SK-MEL-5 (cell line): ENCODE data around the gene ARHGAP28. TPM values are rescaled to one million over a fixed set of nuclear protein-coding genes. Genes with fewer than 3 reads are reported as not detected.
"Not testable (repeated sequence)": the region's sequence is repeated elsewhere in the genome, so short reads cannot be mapped to it uniquely, and the experiment has no call there.

Experiments
- DNase-seq: peaks from one replicate; pipeline ENCODE4 v3.0.0-alpha.2; 2016; ENCODE audit warnings: low read depth, low spot score
- in situ Hi-C: cut with HindIII; loops from 2 replicates; pipeline ENCODE4 v1.10.0; 2016; ENCODE audit warnings: low sequenced_read_pairs, high pct_unique_total_duplicates, low pct_unique_long_range_greater_than_20kb
- total RNA-seq: library from RNA; depleted of rRNA; stranded (reverse); fragments of >200 nt; shearing (Covaris generic); gene quantifications from 2 replicates; pipeline ENCODE4 v1.2.3, GENCODE V29; 2014

The ARHGAP28 gene
- total RNA-seq, 1 experiment from 2014 or later, result 1.8 TPM

DNA sequence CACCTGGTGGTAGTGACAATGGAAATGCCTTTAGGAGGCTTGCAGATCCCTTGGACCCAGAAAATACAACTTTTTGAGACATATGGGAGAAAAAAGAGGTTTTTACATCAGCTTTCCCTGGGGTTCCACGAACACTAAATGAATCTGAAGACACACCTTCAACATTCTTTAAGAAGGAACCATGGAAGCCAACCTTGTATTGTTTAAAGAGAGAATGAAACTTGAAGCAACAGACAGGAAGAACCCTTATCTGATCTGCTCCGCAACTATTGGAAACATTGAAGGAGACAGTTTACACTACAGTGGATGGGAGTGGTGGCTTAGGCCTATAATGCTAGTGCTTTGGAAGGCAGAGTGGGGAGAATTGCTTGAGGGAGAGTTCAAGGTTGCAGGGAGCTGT is 197.6 kb downstream of the ARHGAP28 start:
- no peak for DNase-seq
- in situ Hi-C loops, result no loop called here

DNA sequence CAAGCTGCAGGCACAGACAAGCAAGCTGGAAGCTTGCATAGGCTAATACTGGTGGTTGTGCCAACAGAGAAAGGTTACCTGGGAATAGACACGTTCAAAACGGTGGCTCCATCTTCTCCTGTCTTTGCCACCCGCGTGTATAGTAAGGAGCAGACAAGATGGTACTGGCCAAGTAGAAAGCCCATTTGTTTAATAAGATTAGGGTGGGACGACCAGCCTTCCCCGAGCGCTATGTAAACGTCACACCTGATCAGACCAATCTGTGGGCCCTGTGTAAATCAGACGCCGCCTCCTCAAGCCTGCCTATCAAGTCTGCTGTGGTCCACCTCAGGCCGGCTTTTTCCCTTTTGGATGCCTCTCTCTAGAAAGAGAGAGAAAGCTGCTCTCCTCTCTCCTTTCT is 198.8 kb downstream of the ARHGAP28 start:
- in situ Hi-C loops, result no loop called here
- DNase-seq, result no peak

DNA sequence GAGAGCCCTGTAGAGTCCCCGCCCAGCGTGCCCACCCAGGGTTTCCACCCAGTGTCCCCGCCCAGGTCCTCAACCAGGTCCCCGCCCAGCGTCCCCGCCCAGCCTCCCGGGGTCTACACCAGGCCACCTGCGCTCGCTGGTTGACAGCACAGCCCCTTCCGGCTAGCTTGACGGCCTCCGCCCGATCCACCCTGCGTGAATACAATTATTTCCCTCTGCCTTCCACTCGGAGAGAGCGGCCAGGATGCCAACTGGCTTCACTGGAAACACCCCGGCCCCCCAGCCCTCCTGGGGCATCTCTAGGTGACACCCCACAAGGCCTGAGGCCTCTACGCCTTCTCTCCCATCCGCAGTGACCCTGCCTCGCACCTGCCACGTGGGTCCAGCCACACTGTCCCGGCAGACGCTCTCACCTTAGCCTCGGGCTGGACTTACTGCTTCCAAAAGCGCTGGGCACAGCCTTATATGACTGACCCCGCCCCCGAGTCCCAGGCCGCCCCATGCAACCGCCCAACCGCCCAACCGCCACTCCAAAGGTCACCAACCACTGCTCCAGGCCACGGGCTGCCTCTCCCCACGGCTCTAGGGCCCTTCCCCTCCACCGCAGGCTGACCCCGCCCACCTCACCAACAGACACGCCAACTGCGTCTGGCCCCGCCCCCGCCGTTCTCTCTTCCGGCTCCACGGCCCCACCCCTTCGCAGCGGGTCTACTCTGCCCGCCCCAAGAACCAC is 200.0 kb downstream of the ARHGAP28 start:
- in situ Hi-C loops, result no loop called here
- DNase-seq, result peak; percentile 83

DNA sequence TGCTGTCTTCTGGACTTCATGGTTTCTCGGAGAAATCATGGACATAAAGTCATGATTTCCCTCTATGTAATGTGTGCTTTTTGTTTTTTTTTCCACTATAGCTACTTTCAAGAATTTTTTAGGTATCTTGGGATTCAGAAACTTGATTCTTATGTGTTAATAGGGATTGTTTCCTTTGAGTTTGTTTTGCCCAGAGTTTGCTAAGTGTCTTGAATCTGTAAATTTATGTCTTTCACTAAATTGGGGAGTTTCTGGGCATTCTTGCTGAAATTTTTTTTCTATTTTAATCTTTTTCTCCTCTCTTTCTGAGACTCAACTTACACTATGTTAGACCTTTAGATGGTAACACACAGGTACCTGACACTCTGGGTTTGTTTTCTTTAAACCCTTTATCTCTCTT is 205.3 kb downstream of the ARHGAP28 start:
- DNase-seq, result no peak
- in situ Hi-C loops, result no loop called here

DNA sequence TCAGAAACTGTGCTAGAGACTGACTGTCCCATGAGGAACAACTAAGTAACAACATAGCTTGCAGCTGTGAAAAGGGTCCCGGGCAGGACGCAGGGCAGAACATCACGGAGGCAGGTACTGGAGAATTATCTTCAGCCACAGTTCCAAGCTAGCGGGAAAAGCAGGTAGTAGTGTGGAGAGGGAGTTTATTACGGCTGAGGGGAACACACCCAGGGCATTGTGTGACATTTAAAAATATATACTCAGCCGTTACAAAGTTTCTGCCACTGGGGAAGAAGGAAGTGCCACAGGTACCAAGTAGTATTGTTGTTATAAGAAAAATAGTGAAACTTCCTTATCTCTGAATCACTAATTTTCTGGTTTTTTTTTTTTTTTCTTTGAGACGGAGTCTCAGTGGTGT is 208.5 kb downstream of the ARHGAP28 start:
- in situ Hi-C loops, result no loop called here
- DNase-seq, result no peak

DNA sequence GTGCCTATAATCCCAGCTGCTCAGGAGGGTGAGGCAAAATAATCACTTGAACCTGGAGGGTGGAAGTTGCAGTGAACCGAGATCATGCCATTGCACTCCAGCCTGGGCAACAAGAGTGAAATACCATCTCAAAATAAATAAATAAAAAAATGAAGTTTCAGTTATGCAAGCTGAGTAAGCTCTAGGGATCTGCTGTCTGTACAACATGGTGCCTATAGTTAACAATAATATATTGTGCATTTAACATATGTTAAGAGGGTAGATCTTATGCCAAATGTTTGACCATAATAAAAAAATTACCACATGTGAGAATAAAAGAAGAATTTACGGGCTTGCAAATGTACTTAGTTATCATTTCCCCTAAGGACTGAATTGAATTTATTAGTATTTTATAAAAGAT is 208.9 kb downstream of the ARHGAP28 start:
- in situ Hi-C loops, DNase-seq: not testable (repeated sequence)

DNA sequence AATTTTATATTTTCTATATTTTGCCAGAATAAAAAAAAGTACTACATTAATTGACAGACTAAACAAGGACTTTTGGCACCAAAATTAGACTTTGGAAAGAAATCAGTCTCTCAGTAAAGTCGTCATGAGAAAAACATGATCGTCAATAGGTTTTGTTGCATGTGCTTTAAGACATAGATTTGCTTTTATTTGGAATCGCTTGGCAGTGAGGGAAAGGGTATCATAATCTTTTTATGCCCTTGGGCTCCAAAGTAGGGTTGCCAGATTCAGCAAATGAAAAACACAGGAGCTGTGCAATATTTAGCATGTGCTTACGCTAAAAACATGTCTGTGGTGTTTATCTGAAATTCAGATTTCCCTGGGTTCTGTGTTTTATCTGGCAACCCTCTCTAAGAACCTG is 210.5 kb downstream of the ARHGAP28 start:
- no peak for DNase-seq
- in situ Hi-C loops, result no loop called here

DNA sequence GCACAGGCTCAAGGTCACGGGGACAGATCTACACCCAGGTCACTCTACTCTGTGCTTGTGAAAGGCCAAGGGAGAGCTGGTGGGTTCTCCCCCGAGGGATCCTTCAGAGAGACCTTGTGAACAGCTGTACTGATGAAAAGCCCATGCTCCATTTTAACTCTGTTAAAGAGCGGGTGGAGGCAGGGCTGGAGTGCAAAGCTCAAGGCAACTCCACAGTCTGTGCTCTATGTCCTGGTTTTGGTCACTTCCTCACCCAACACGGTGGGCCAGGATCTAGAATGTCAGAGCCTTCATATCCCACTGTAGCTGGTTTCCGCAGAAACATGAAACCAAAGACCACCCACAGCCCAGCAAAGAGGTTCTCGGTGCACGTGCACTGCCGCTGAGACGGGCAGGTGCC is 210.9 kb downstream of the ARHGAP28 start:
- in situ Hi-C loops, result no loop called here
- DNase-seq, result no peak

DNA sequence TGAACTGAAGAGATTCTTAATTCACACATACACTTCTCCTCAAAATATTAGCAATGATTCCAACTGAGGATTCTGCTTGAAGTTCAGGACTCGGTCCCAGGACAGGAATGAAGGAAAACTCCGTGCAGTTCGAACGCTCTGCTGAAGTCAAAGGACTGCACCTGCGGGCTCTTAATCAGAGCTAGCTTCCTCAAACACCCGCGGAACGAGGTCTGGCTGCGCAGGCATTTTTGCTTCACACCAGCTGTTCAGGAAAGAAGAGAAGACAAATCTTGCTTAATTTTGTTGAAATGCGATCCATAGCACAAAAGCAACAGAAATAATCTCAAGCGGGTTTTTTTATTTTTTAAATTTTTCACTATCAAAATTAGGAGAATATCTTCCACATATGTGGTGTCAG is 212.5 kb downstream of the ARHGAP28 start:
- DNase-seq, result no peak
- in situ Hi-C loops, result no loop called here

DNA sequence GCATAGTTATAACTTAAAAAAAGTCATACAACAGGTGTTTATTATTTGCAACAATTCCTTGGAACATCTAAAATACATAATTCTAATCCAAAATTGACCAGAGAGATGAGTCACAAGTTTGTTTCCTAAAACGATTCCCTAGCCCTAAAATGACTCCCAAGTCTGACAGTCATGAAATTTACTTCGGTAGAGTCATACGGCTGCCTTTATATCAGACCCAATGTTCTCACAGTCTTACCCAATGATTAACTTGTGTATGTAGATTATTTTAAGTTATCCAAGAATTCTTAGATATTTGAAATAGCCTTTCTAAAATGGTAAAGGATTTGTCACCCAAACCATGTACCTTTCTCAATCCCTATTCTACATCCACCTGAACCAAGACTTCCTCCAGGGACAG is 213.2 kb downstream of the ARHGAP28 start:
- in situ Hi-C loops, result no loop called here
- no peak for DNase-seq

DNA sequence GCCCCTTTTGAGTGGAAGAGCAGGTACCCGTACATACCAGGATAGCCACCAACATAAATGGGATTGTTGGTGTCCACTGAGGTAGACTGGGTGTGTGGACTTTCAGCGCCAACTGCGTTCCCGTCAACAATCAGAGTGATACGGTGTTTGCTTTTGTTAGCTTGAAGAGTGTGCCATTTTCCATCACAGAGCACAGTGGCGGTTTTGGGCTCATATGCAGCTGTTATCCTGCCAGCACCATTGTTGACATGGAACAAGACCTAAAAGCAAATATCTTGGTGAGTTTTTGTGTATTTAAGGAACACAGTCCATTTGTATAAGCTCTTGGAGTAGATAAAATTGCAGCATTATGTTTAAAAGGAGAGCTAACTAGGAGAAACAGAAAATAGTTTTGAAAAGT is 213.6 kb downstream of the ARHGAP28 start:
- in situ Hi-C loops, result no loop called here
- no peak for DNase-seq

DNA sequence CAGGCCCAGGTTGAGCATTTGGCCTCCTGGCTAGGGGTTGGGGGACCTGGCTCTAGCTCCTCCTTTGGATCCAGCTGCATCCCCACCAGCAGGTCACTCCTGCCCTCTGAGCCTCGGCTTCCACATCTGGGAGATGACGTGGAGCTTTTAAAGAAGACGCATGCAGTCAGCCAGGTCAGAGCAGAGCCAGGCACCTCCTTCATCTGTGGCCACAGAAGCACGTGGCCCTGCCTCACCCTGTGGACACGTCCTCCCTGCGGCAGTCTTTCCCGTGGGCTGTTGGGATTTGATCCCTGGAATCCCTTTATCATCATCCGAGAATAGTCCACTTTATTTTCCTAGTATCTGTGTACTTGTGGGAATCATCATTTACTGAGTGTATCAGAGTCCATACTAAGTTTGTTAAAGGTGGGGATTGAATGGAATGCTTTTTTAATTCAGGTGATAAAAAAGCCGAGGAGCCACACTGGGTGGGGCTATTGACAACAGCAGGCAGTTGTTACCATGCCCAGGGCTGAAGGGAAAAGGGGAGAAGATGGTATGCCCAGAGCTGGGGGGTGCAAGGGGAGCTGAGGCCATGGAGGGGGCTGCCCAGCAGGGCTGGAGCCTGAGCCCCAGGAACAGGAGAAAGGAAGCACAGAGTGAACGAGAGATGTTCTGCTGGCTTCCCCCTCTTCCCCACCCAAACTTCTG is 218.0 kb downstream of the ARHGAP28 start:
- in situ Hi-C loops, result no loop called here
- no peak for DNase-seq

DNA sequence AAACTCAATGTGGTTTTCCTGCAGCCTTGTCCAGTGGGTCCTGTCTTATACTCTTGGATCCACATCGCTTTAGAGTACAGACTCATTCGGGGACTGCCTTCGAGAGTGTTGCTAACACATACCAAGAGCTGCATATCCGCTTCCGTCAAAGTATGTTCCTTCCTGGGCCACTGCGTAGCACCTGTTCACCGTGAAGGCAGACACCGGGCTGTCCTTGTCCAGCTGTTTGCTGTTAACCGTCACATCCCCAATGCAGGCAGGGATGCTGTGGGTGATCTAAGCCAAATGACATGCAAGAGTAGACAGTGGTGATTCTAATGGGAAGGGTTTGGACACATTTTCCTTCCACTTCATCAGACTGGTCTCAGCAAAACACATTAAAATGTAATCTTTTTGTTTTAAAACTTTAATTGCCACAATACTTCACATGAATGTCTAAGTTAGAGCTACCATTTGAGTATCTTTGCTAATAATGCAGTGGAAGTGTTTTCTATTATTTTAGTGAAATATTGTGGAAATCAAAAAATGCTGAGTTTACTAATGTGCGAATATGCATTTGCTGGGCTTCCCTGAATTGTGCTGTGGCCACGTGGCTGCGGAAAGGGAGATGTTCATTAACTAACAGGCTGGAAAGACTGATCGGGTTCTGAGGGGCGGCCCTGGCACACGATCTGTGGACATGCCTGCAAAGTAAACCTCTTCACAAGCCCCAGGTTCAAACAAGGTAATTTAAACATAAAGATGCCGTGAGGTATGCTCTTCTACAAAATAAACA is 219.0 kb downstream of the ARHGAP28 start:
- in situ Hi-C loops, result no loop called here
- DNase-seq, result no peak

DNA sequence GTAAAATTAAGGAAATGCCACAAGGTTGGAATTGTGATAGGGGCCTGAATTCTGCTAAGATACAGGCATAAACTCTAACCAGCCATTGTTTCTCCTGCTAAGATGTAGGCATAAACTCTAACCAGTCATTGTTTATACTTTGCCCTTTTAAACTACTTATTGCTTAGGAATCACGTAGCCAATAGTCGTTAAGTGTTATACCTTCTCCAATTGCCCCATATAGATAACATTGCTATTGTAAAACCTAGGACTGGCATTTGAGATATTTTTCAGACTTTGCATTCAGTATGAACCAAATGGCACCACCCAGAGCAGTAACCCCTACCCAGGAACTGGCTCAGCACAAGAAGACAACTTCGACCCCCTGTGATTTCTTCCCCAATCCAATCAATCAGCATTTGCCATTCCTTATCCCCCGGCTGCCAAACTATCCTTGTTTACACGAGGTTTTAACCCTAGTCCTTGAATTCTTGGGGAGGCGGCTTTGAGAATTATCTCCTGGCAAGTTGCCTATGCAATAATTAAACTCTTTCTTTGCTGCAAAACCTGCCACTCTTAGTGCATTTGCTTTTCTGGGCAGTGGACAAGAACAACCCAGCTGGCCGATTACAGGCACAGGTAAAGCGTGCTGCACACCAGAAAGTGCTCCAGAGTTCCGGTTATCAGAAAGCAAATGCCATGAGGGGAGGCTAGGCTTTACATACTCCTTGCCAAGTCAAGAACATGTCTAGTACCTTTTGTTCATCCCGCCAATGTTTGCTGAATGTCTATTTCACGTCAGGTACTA is 220.5 kb downstream of the ARHGAP28 start:
- in situ Hi-C loops, result no loop called here

DNA sequence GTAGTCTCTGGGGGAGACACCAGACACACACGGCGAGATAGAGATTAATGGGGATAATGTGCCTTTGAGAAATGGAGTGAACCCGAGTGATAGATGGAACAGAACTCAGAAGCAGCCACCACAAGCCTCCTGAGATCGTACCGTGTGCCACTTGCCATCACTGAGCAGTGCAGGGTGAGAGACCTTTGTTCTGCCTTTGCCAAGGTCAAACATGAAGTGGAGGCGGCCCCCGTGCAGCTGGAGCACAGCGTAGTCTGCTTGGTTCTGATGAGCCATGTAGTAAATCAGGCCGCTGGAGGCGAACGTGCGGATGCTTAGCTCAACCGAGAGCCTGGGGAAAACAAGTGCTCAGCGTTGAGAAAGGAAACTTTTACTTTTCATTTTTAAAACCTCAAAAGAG is 221.1 kb downstream of the ARHGAP28 start:
- DNase-seq, result no peak
- in situ Hi-C loops, result no loop called here

More for the DNA sequence above, 220.5 kb downstream of the ARHGAP28 start:
- no peak for DNase-seq

DNA sequence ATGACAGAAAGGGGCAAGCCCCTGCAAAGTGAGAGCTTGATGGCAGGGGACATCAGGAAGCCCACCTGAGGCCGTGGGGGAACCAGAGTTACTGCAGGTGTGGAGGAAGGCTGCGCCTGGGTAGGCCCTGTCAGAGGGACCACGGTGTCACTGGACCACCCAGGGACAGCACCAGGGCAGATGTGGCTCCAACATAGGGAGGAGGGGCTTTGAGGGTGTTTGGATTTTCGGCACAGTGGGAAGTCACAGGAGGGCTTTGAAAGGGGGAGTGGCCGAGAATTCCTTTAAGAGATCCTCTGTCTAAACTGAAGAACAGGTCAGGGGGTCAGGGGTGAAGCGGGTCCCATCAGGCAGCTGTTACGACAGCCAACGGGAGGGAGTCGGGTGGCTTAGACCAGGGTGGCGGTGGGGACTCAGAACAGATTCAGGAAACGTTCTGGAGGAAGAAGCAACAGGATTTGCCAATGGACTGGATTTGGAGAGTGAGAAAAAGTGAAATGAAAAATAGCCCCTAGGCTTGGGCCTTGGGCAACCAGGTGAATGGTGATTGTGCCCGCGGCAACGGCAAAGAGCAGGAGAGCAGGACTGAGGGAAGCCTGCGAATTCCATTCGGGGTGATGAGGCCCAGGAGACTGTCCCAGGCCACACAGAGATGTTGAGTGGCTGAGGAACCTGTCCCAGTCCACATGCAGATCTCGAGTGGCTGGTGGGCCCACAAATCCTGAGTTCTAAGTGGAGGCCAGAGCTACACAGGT is 222.0 kb downstream of the ARHGAP28 start:
- in situ Hi-C loops, result no loop called here
- no peak for DNase-seq

DNA sequence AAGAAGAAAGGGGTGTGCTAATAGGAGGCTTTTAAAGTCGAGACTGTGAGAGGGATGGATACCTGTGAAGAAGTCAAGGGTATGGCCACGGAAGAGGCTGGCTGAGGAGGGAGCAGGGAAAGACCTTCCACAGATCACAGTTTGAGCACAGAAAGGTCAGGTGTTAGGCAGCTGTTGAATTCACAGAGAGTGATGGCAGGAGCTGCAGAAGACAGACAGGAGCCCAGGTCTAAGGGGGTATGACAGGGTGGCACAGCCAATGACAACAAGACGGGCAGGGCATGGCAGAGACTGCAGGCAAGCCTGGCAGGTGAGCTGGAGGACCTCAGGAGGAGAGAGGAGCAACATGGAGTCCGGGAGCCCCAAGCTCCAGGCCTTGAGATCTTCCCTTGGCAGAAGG is 225.0 kb downstream of the ARHGAP28 start:
- in situ Hi-C loops, result no loop called here
- DNase-seq, result no peak
